Upper lobe of left lung (tissue), 6 donors: Measurements from ENCODE around the gene THAP4. TPM values are rescaled to one million over a fixed set of nuclear protein-coding genes. Genes with fewer than 3 reads are reported as not detected.
A peak's percentile ranks its signal among the peaks of the same experiment; 100 is the strongest.

ENCODE experiments used
- ATAC-seq, 2 donors: fragments of 200-7000 bp; cut with Tn5 transposase; one replicate each; pipeline ENCODE4 v1.9.1; 2022; ENCODE audit warnings: mild to moderate bottlenecking in 2 of 2, moderate library complexity in 2 of 2; ENCODE audit not compliant: low FRiP score in 2 of 2
- DNase-seq, 2 donors: peaks; one replicate each; pipeline ENCODE4 v3.0.0-alpha.2; 2019 to 2020
- H3K27ac ChIP-seq, 4 donors: fragments of 200-600 bp; sonication (generic); one replicate each; pipeline ENCODE4 v1.5.1; 2016 to 2019
- H3K27me3 ChIP-seq, 4 donors: fragments of 200-600 bp; sonication (generic); one replicate each; pipeline ENCODE4 v1.5.1; 2017 to 2019
- H3K36me3 ChIP-seq, 4 donors: fragments of 200-600 bp; sonication (generic); one replicate each; pipeline ENCODE4 v1.5.1; 2016 to 2019
- H3K4me1 ChIP-seq, 4 donors: fragments of 200-600 bp; sonication (generic); one replicate each; pipeline ENCODE4 v1.5.1; 2018 to 2019
- H3K4me3 ChIP-seq, 4 donors: fragments of 200-600 bp; sonication (generic); one replicate each; pipeline ENCODE4 v1.5.1; 2017 to 2019; ENCODE audit warnings: mild to moderate bottlenecking in 2 of 4, moderate library complexity in 1 of 4
- H3K9me3 ChIP-seq, 4 donors: fragments of 200-600 bp; sonication (generic); one replicate each; pipeline ENCODE4 v1.5.1; 2018 to 2019
- EP300 ChIP-seq, 4 donors: sonication (generic); formaldehyde crosslinking; IDR thresholded peaks; one replicate each; pipeline ENCODE4 v1.5.1; 2017; ENCODE audit warnings: antibody characterized with exemption in 4 of 4, control low read depth in 2 of 4
- POLR2A ChIP-seq, 4 donors: fragments of 450-650 bp; IDR thresholded peaks; one replicate each; pipeline ENCODE4 v1.5.1; 2016 to 2017; ENCODE audit warnings: antibody characterized with exemption in 4 of 4, mild to moderate bottlenecking in 2 of 4
- POLR2AphosphoS5 ChIP-seq, 2 donors: sonication (generic); formaldehyde crosslinking; IDR thresholded peaks; one replicate each; pipeline ENCODE4 v1.5.1; 2017; ENCODE audit warnings: antibody characterized with exemption in 2 of 2
- WGBS, 2 donors: methylation state at CpG; one replicate each; pipeline ENCODE4 v1.1.5; 2017 to 2018; 5-methylcytosine and 5-hydroxymethylcytosine counted together
- total RNA-seq, 6 donors: library from RNA; depleted of rRNA in 4 of 6; stranded (reverse); fragments of >200 nt in 4 of 6; gene quantifications; one replicate each; pipeline versions ENCODE4 v1.1.0 to v1.2.1, GENCODE V29; 2016 to 2021
- TF ChIP-seq, protein P1 (sequence below), 6 experiments: fragments of 450-650 bp in 4 of 6; fragments of 200-600 bp in 2 of 6; sonication (generic) in 2 of 6; IDR thresholded peaks; one replicate each; pipeline ENCODE4 v1.5.1; 2016 to 2019; ENCODE audit warnings: antibody characterized with exemption in 6 of 6
- donor health status: DM: no; HTN: no; CAD: no; lungs with moderate emphysema.
- donor health status: DM: no; HTN: yes; CAD: no; lungs with severe emphysema.

The THAP4 gene
- total RNA-seq, 6 donors from 2014 or later: 36.6 to 85.9 (median 48.1) TPM

DNA sequence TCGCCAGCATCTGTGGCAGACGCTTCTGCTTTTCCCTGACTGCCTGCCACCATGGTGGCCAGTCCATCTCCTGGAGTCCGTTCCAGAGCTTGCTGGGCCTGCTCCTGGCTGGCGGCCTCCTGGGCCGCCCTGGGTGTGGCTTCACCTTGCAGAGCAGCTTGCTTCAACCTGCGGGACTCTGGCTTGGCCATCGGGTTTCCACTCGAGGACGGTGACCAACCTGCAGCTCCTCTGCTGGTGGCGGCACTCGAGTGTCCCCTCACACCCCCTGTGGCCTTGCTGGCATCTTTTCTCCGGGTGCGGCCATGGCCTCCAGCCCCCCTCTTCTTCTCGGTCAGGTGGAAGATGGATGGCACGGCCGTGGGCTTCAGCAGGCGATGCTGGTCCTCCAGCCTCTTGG, 3.4 kb downstream of the THAP4 start:
- Histone ChIP-seq H3K36me3 (peaks cover 8 to 37% (median 14%) of the 10 kb centered on the region in 4 donors), H3K9me3 (no peaks in the 10 kb centered on the region), H3K4me3 (no peak overlapping the region), H3K27ac (no peak overlapping the region), H3K4me1 (peaks cover 16 to 21% (median 20%) of the 10 kb centered on the region in 4 donors), H3K27me3 (no peaks in the 10 kb centered on the region)
- TF ChIP-seq POLR2A (IDR thresholded peaks at IDR 0.05): no peak
- TF ChIP-seq EP300 (IDR thresholded peaks at IDR 0.05): no peak
- no peak for TF ChIP-seq POLR2AphosphoS5 (IDR thresholded peaks at IDR 0.05)
- TF ChIP-seq, protein P1, sequence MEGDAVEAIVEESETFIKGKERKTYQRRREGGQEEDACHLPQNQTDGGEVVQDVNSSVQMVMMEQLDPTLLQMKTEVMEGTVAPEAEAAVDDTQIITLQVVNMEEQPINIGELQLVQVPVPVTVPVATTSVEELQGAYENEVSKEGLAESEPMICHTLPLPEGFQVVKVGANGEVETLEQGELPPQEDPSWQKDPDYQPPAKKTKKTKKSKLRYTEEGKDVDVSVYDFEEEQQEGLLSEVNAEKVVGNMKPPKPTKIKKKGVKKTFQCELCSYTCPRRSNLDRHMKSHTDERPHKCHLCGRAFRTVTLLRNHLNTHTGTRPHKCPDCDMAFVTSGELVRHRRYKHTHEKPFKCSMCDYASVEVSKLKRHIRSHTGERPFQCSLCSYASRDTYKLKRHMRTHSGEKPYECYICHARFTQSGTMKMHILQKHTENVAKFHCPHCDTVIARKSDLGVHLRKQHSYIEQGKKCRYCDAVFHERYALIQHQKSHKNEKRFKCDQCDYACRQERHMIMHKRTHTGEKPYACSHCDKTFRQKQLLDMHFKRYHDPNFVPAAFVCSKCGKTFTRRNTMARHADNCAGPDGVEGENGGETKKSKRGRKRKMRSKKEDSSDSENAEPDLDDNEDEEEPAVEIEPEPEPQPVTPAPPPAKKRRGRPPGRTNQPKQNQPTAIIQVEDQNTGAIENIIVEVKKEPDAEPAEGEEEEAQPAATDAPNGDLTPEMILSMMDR (IDR thresholded peaks at IDR 0.05): no peak
- WGBS, 2 donors: 92 to 93% methylated on average over 6 to 17 of the region's 17 CpGs
- ATAC-seq (no peak), DNase-seq (no peak)

DNA sequence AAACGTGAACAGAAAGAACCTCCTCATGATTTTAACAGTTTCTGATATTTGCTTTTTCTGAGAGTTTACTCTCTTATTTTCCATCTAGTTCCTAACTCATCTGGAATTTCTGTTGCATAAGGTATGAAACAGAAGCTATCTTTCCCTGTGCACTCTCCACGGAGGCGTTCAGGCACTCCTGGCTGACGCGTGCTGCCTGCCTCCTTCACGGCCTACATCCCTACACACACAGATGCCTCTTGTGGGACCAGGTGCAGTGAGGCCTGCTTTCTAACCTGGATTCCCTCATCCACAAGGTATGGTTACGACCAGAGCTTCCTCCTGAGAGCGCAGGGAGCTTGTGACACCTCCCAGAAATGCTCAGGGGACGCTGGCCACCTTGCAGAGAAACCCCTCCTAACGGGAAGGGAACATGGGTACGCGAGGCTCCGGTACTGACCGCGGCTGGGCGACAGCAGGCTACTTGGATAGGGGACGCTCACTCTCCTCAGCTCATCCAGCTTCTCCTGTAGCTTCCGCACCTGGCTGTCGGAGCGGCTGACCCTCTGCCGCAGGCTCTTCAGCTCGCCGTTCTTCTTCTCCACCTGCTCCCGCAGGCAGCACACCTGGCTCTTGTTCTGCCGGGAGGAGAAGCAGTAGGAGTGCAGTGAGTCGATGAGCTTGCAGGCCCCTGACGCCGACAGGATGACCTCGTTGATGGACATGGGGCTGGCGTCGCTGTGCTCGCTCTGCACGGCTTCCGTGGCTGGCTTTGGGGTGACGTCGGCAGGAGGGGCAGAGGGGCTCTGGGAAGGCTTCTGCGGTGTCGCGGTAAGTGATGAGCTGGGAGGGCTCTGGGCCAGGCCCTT, 4.3 kb downstream of the THAP4 start:
- Histone ChIP-seq H3K4me3 (no peak overlapping the region), H3K36me3 (peaks cover 8 to 37% (median 15%) of the 10 kb centered on the region in 4 donors), H3K27ac (no peak overlapping the region), H3K4me1 (peaks cover 11 to 15% (median 14%) of the 10 kb centered on the region in 4 donors), H3K9me3 (no peaks in the 10 kb centered on the region), H3K27me3 (no peaks in the 10 kb centered on the region)
- WGBS, 2 donors: 95 to 96% methylated on average over 39 of the region's 39 CpGs
- no peak for DNase-seq
- TF ChIP-seq POLR2A (IDR thresholded peaks at IDR 0.05): no peak
- TF ChIP-seq, protein P1 (IDR thresholded peaks at IDR 0.05): no peak
- no peak for ATAC-seq

DNA sequence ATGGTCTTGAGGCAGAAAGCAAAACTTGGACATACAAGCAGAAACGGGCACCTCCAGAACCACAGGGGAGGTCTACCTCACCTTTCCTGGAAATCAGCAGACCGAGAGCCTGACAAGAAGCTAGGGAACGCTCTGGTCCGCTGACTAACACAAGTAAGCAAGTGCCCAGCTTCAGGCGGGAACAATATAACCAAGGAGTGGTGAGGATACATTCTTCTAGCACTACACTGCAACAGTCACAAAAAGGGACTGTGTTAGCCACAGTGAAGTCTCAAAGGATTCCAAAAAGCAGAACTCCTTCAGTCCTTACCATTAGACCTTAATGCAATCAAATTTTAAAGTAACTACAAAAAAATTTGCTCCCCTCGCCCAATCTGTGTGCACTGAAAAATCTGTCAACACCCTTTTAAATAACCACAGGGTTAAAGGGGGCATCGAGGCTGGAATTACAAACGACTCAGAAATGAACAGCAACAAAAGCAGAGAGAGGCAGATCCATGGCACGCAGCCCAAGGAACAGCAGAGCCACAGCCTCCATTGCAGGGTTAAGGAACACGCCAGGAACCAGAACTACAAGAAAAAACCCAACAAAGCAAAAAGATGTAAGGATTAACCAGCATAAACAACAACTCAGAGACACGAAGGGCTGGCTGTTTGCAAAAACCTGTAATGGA, 7.1 kb downstream of the THAP4 start:
- Histone ChIP-seq H3K27me3 (no peaks in the 10 kb centered on the region), H3K4me3 (no peak overlapping the region), H3K4me1 (peaks cover 0 to 1% (median under 1%) of the 10 kb centered on the region in 4 donors), H3K36me3 (peaks cover 8 to 44% (median 17%) of the 10 kb centered on the region in 4 donors), H3K9me3 (no peaks in the 10 kb centered on the region), H3K27ac (no peak overlapping the region)
- ATAC-seq: no peak
- TF ChIP-seq, protein P1 (IDR thresholded peaks at IDR 0.05): no peak
- TF ChIP-seq EP300 (IDR thresholded peaks at IDR 0.05): no peak
- no peak for TF ChIP-seq POLR2AphosphoS5 (IDR thresholded peaks at IDR 0.05)
- no peak for TF ChIP-seq POLR2A (IDR thresholded peaks at IDR 0.05)
- WGBS, 2 donors: 69 to 77% methylated on average over 11 of the region's 11 CpGs
- DNase-seq: no peak

DNA sequence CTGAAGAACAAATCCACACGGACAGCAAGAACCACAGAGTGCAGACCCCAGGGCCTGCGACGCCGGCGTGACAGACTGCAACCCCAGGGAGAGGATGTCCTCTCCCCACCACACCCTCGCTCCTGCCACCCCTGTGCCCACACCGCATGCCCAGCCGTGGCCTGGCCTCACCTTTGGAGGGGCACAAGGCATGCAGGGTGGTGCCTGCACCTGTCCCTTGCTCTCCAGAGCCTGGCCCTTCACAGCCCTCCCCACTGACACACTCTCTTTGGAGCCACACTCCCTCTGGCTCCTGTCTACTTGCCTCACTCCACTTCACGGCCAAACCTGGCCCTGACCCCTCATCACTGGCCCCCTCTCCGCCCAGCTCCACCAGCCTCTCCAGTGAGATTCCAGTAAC, 9.3 kb downstream of the THAP4 start:
- Histone ChIP-seq H3K27me3 (no peaks in the 10 kb centered on the region), H3K4me3 (no peak overlapping the region), H3K4me1 (no peaks in the 10 kb centered on the region), H3K9me3 (no peaks in the 10 kb centered on the region), H3K36me3 (peaks cover 0 to 31% (median 6%) of the 10 kb centered on the region in 4 donors), H3K27ac (no peak overlapping the region)
- ATAC-seq (peak in 1 of 2 donors; percentile 53), DNase-seq (no peak)
- TF ChIP-seq POLR2A (IDR thresholded peaks at IDR 0.05): no peak
- TF ChIP-seq, protein P1 (IDR thresholded peaks at IDR 0.05): no peak
- no peak for TF ChIP-seq POLR2AphosphoS5 (IDR thresholded peaks at IDR 0.05)
- TF ChIP-seq EP300 (IDR thresholded peaks at IDR 0.05): no peak
- WGBS, 2 donors: 93 to 95% methylated on average over 5 to 10 of the region's 10 CpGs
